AG10803 (cell line): ENCODE data around the gene CFAP74.

Source experiments
- DNase-seq: peaks from one replicate; pipeline ENCODE4 v3.0.0; 2010; ENCODE audit warnings: low read depth
- H3K4me3 ChIP-seq: 2 replicates; pipeline ENCODE4 v1.5.1; 2011; ENCODE audit warnings: mild to moderate bottlenecking, low read length, control low read depth
- TF ChIP-seq, protein P1 (sequence below): conservative IDR thresholded peaks from 2 replicates; pipeline ENCODE4 v1.5.1; 2011; ENCODE audit warnings: mild to moderate bottlenecking, low read length, control low read depth, inconsistent platforms

CFAP74 gene

DNA sequence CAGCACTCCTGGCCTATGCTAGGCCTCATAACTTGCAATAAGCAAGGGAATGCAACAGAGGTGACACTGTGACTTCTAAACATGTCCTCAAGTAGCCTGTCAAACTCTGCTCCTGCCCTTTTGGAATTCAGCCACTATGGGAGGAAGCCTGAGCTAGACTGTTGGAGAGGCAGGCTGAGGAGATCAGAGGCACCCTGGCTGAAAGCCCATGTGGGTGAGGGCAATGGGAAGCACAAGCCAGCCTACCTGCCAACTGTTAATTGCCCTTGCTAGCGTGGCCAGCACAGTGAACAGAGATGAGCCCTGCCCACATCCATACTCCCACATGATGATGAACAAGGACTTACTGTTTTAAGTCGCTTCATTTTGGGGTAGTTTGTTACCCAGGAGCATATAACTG, 130.4 kb downstream of the CFAP74 start:
- no peak overlapping the region for H3K4me3 ChIP-seq
- TF ChIP-seq, protein P1, sequence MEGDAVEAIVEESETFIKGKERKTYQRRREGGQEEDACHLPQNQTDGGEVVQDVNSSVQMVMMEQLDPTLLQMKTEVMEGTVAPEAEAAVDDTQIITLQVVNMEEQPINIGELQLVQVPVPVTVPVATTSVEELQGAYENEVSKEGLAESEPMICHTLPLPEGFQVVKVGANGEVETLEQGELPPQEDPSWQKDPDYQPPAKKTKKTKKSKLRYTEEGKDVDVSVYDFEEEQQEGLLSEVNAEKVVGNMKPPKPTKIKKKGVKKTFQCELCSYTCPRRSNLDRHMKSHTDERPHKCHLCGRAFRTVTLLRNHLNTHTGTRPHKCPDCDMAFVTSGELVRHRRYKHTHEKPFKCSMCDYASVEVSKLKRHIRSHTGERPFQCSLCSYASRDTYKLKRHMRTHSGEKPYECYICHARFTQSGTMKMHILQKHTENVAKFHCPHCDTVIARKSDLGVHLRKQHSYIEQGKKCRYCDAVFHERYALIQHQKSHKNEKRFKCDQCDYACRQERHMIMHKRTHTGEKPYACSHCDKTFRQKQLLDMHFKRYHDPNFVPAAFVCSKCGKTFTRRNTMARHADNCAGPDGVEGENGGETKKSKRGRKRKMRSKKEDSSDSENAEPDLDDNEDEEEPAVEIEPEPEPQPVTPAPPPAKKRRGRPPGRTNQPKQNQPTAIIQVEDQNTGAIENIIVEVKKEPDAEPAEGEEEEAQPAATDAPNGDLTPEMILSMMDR = no peak
- DNase-seq = no peak

DNA sequence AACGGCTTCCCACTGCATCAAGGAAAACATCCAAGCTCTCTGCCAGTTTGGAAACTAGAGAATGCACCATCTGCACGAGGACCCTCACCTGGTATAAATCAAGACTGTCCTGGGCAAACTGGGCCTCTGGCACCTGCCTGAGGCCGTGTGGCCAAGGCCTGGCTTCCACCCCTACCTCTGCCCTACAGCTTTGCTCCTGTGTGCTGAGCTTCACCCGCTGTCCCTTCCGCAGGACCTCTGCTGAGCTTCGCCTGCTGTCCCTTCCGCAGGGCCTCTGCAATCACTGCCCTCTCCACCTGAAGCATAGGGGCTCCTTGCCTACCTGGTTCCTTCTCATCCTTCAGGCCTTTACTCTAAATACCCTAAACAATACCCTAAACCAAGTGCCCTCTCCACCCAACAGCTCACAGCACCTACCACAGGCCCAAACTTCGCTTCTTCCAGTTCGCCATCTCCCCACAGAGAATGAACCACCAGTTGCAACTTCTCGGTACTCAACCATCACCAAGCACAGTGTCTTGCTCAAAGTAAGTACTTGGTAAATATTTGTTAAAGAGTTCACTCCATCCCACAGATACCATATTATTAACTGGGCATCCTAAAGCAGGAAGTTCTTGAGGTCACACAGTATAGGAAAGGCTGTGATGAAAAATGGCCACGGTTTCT, 131.1 kb downstream of the CFAP74 start:
- H3K4me3 ChIP-seq = no peak overlapping the region
- TF ChIP-seq, protein P1 = no peak
- DNase-seq = no peak
